Activated CD4-positive, alpha-beta memory T cell treated with anti-CD3 and anti-CD28 coated beads, Interleukin-2, amount 10 ng/mL, durations not matched to agents 7 days and 5 days (primary cell): ENCODE data around the gene IFNLR1. TPM values are rescaled to one million over a fixed set of nuclear protein-coding genes. Genes with fewer than 3 reads are reported as not detected.

Source experiments
- CTCF ChIA-PET: fragments of 350-600 bp; sonication (Branson Sonifier 250); formaldehyde crosslinking; loops from one replicate; lab custom pipeline; 2021; ENCODE audit warnings: antibody characterized with exemption, inconsistent platforms; lab: Charles Lee
- POLR2A ChIA-PET: fragments of 350-600 bp; sonication (Branson Sonifier 250); formaldehyde crosslinking; loops from one replicate; lab custom pipeline; 2021; ENCODE audit warnings: antibody characterized with exemption; lab: Charles Lee
- DNase-seq: peaks from one replicate; pipeline ENCODE4 v3.0.0-alpha.2; 2020
- H3K27ac Mint-ChIP-seq: one replicate; pipeline ENCODE4 v1.8.0; 2021; ENCODE audit warnings: mild to moderate bottlenecking, mixed read lengths
- H3K27me3 Mint-ChIP-seq: one replicate; pipeline ENCODE4 v1.8.0; 2021; ENCODE audit warnings: mixed read lengths
- H3K36me3 Mint-ChIP-seq: one replicate; pipeline ENCODE4 v1.8.0; 2021; ENCODE audit warnings: low read depth, mixed read lengths
- H3K4me1 Mint-ChIP-seq: one replicate; pipeline ENCODE4 v1.8.0; 2021; ENCODE audit warnings: mixed read lengths
- H3K4me3 Mint-ChIP-seq: one replicate; pipeline ENCODE4 v1.8.0; 2021; ENCODE audit warnings: mild to moderate bottlenecking, mixed read lengths
- H3K9me3 Mint-ChIP-seq: one replicate; pipeline ENCODE4 v1.8.0; 2021; ENCODE audit warnings: mixed read lengths
- total RNA-seq, 2 experiments: library from RNA; stranded (reverse); gene quantifications; one replicate each; pipeline ENCODE4 v1.2.3, GENCODE V29; 2021

Gene IFNLR1
- total RNA-seq, 2 experiments from 2014 or later, result 6.0 to 6.1 TPM

DNA sequence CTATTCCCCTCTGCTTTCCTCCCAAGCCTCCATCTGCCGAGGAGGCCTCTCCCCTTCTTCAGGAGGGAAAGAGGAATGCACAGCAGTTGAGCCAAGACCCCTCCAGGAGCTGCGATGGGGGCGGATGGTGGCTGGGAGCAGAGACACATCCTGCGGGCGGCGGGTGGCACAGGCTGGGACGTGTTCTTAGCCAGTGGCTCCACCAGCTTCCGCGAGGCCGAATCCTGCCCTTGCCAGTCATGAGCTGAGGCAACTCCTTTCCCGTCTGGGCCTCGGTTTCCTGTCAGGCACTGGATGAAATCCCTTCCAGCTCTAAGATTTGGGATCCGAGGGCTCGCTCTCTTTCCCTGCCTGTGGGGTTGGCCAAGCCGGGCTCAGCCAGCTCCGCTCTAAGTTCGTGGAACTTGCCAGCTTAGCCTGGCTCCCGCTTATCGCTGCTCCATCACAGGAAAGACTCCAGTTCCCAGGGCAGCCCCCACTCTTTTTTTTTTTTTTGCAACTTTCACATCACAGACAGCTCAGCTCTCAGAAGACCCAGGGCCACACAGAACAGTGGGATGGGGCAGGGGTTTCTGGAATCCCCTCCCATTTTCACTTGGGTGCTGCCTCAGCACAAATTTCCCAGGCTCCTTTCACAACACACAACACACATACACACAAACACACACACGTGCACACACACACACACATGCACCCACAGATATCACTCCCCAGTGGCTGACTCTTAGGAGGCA lies 75.7 kb downstream of the IFNLR1 start:
- H3K4me3 Mint-ChIP-seq, result no peak overlapping the region
- H3K27ac Mint-ChIP-seq, result no peak overlapping the region
- H3K27me3 Mint-ChIP-seq, result peaks cover 24% of the 10 kb centered on the region
- peaks cover 18% of the 10 kb centered on the region for H3K4me1 Mint-ChIP-seq
- no peak for DNase-seq
- H3K9me3 Mint-ChIP-seq, result no peaks in the 10 kb centered on the region
- H3K36me3 Mint-ChIP-seq, result no peaks in the 10 kb centered on the region
- CTCF ChIA-PET, result interaction anchor here (1.2 to 3.7 kb wide), 4 partner anchors 39 to 288 kb away, joined by 3 to 22 read pairs (median 4); no protein-coding TSS in a partner anchor
- POLR2A ChIA-PET, result no interaction called here

GRCh38 chr1:24110642-24111261 lies 76.3 kb downstream of the IFNLR1 start:
- H3K9me3 Mint-ChIP-seq, result no peaks in the 10 kb centered on the region

GRCh38 chr1:24109686-24110475 lies 77.2 kb downstream of the IFNLR1 start:
- H3K4me1 Mint-ChIP-seq, result peaks cover 18% of the 10 kb centered on the region
- CTCF ChIA-PET, result interaction anchor here (3.7 kb wide), 1 partner anchor 40 kb away, joined by 22 read pairs; no protein-coding TSS in a partner anchor
- H3K27ac Mint-ChIP-seq, result no peak overlapping the region
- POLR2A ChIA-PET, result no interaction called here
- no peaks in the 10 kb centered on the region for H3K36me3 Mint-ChIP-seq
- peaks cover 14% of the 10 kb centered on the region for H3K27me3 Mint-ChIP-seq
- H3K9me3 Mint-ChIP-seq, result no peaks in the 10 kb centered on the region
- DNase-seq, result no peak
- no peak overlapping the region for H3K4me3 Mint-ChIP-seq

More at GRCh38 chr1:24110642-24111261, 76.3 kb downstream of the IFNLR1 start:
- ChIA-PET POLR2A (no interaction called here), CTCF (interaction anchor here (1.5 to 3.7 kb wide), 2 partner anchors 39 to 40 kb away, joined by 4 to 22 read pairs; no protein-coding TSS in a partner anchor)
- Mint-ChIP-seq H3K27ac (no peak overlapping the region), H3K4me1 (peaks cover 18% of the 10 kb centered on the region), H3K36me3 (no peaks in the 10 kb centered on the region), H3K27me3 (peaks cover 17% of the 10 kb centered on the region), H3K4me3 (no peak overlapping the region)
- DNase-seq, result no peak

GRCh38 chr1:24109166-24109483 lies 78.0 kb downstream of the IFNLR1 start:
- no peaks in the 10 kb centered on the region for H3K9me3 Mint-ChIP-seq
- H3K4me3 Mint-ChIP-seq, result no peak overlapping the region
- no peak overlapping the region for H3K27ac Mint-ChIP-seq
- H3K4me1 Mint-ChIP-seq, result peaks cover 18% of the 10 kb centered on the region
- DNase-seq, result no peak
- ChIA-PET CTCF (no interaction called here), POLR2A (no interaction called here)
- peaks cover 15% of the 10 kb centered on the region for H3K27me3 Mint-ChIP-seq
- no peaks in the 10 kb centered on the region for H3K36me3 Mint-ChIP-seq

GRCh38 chr1:24108334-24109165 lies 78.5 kb downstream of the IFNLR1 start:
- H3K36me3 Mint-ChIP-seq, result no peaks in the 10 kb centered on the region
- no peak for DNase-seq
- no peaks in the 10 kb centered on the region for H3K9me3 Mint-ChIP-seq
- ChIA-PET CTCF (interaction anchor here (0.7 kb wide), 1 partner anchor 37 kb away, joined by 5 read pairs; no protein-coding TSS in a partner anchor), POLR2A (no interaction called here)
- no peak overlapping the region for H3K4me3 Mint-ChIP-seq
- H3K27ac Mint-ChIP-seq, result no peak overlapping the region
- peaks cover 18% of the 10 kb centered on the region for H3K4me1 Mint-ChIP-seq
- H3K27me3 Mint-ChIP-seq, result peaks cover 12% of the 10 kb centered on the region

DNA sequence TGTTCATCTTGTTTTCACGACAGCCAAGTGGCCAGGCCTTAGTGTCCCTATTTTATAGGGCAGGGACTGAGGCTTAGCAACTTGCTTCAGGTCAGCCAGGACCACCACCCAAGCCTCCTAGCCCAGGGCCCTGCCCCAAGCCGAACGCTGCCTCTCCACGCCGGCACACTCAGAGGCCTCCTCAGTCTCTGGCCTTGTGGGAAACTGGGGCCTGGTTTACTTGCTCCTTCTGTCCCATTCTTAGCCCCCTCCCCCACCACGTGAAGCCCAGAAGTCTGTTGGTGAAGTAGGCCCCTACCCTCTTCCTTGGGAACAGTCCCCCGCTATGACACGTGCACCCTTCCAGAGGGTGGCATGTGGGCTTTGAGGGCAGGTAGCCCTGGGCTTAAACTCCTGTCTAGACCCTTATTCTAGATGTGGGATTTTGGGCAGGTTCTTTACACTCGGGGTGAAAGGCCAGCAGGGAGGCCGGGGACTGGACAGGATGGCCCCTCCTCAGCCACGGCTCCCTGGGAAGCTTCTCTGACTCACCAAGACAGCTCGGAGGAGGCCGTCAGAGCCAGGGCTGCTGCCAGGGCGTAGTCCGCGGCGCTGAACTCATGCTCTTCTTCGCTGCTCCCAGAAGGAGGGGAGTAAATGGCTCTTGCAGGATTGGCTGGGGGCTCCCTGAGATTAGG lies 79.5 kb downstream of the IFNLR1 start:
- H3K27me3 Mint-ChIP-seq, result peaks cover 9% of the 10 kb centered on the region
- CTCF ChIA-PET, result no interaction called here
- H3K4me1 Mint-ChIP-seq, result peaks cover 16% of the 10 kb centered on the region
- POLR2A ChIA-PET, result no interaction called here
- no peak overlapping the region for H3K4me3 Mint-ChIP-seq
- no peaks in the 10 kb centered on the region for H3K36me3 Mint-ChIP-seq
- H3K9me3 Mint-ChIP-seq, result no peaks in the 10 kb centered on the region
- no peak overlapping the region for H3K27ac Mint-ChIP-seq
- DNase-seq, result no peak

DNA sequence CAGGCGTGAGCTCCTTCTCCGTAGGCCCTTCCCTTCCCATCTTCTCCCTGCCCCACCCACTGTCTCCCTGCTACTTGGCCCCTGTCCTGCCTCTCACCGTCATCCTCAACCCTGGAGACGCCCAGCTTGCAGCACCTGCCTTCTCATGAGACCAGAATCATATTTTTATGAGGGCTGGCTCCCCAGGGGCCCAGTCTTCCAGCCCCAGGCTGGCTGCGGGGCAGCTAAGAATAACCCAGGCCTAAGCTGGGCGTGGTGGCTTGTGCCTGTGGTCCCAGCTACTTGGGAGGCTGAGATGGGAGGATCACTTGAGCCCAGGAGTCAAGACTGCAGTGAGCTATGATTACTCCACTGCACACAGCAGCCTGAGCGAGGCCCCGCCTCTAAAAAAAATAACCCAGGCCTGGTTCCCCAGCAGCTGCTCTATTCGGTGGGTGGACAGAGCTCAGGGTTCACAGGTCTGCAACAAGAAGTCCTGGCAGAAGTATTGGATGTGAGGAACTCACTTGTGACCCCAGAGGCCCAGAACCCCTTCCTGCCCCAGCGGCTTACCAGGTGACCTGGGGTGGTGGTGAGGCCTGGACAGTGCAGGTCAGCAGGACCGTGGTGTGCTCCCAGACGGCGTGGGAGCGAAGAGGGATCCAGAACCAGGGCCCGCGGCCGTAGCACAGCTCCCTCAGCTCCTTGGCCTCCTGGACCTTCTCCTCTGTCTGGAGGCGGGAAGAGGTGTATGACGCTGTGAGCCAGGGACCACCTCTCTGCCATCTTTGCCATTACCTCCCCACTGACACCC lies 81.5 kb downstream of the IFNLR1 start:
- no peak for DNase-seq
- Mint-ChIP-seq H3K27me3 (peaks cover 2% of the 10 kb centered on the region), H3K36me3 (no peaks in the 10 kb centered on the region), H3K4me1 (peaks cover 8% of the 10 kb centered on the region), H3K4me3 (no peak overlapping the region), H3K9me3 (no peaks in the 10 kb centered on the region), H3K27ac (no peak overlapping the region)
- POLR2A ChIA-PET, result interaction anchor here (0.6 kb wide), 1 partner anchor 76 kb away, joined by 3 read pairs; no protein-coding TSS in a partner anchor
- CTCF ChIA-PET, result no interaction called here

- Mint-ChIP-seq H3K27ac (no peak overlapping the region), H3K36me3 (no peaks in the 10 kb centered on the region), H3K4me1 (peaks cover 8% of the 10 kb centered on the region), H3K27me3 (peaks cover 2% of the 10 kb centered on the region), H3K9me3 (no peaks in the 10 kb centered on the region), H3K4me3 (no peak overlapping the region)
- no peak for DNase-seq
- ChIA-PET POLR2A (no interaction called here), CTCF (no interaction called here)
These were observed 82.2 kb downstream of the IFNLR1 start for GRCh38 chr1:24104854-24105253.

Other genes starting within 250 kb of the IFNLR1 start
- gene PNRC2, start 227.5 kb downstream of the IFNLR1 start, total RNA-seq, result 100 to 1,000 TPM; 153 to 158 TPM
- gene SRSF10, start 207.0 kb downstream of the IFNLR1 start, total RNA-seq, result 100 to 1,000 TPM; 191 to 192 TPM
- gene MYOM3, start 75.2 kb downstream of the IFNLR1 start, total RNA-seq, result not detected
- not detected for gene IL22RA1, start 44.1 kb downstream of the IFNLR1 start, total RNA-seq
- under 1 TPM in 1 of 2 experiments, not detected in 1; 0.10 TPM for gene GRHL3, start 132.1 kb upstream of the IFNLR1 start, total RNA-seq
- gene STPG1, start 226.5 kb upstream of the IFNLR1 start, total RNA-seq, result 1 to 10 TPM; 9.1 to 9.5 TPM
- 10 to 100 TPM; 51.8 to 53.5 TPM for gene NIPAL3, start 228.5 kb upstream of the IFNLR1 start, total RNA-seq